ENCODE measurements around the gene CORO6.

DNA sequence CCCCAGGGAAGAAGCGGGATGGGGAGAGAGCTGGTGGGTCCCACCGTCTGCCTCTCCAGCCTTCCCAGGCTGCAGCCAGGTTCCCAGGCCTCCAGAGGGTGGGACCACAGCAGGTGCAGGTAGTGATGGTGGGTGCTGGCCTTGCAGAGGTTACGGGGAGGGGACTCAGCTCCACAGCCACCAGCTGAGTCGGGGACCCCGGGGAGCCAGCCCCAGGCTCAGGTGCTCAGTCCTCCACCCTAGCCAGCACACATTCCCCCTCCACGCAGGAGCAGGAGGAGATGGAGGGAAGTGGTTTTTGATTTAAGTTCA, 49.2 kb downstream of the CORO6 start:
- TF ChIP-seq EZH2 (IDR thresholded peaks at IDR 0.05; ENCODE audit: insufficient read depth, poor library complexity, severe bottlenecking): no peak
- TF ChIP-seq EZH2phosphoT487 (IDR thresholded peaks at IDR 0.05; ENCODE audit: insufficient read depth, low read depth): no peak

Data from GM23248 (cell line).